K562 (cell line): ENCODE measurements around the gene SCN5A. TPM values are rescaled to one million over a fixed set of nuclear protein-coding genes. Genes with fewer than 3 reads are reported as not detected.

Experiments
- BDP1 ChIP-seq: IDR thresholded peaks from 3 replicates; pipeline ENCODE4 v1.6.1; 2011; ENCODE audit not compliant: insufficient read length, insufficient read depth
- BRD9 ChIP-seq: fragments of 450-650 bp; IDR thresholded peaks from 2 replicates; pipeline ENCODE4 v1.6.1; 2018; ENCODE audit warnings: low read depth; ENCODE audit not compliant: partially characterized antibody
- C11orf30 ChIP-seq: fragments of 450-650 bp; IDR thresholded peaks from 2 replicates; pipeline ENCODE4 v1.6.1; 2016; ENCODE audit warnings: low read depth, mild to moderate bottlenecking
- CXXC5 ChIP-seq: fragments of 250-450 bp; sonication (Bioruptor Pico); IDR thresholded peaks from 2 replicates; pipeline ENCODE4 v1.8.0; 2022; ENCODE audit warnings: inconsistent platforms, mild to moderate bottlenecking, moderate library complexity
- GMEB1 ChIP-seq: fragments of 250-450 bp; sonication (Bioruptor Pico); IDR thresholded peaks from 2 replicates; pipeline ENCODE4 v1.4.0; 2020; ENCODE audit warnings: mild to moderate bottlenecking
- KLF13 ChIP-seq: fragments of 450-650 bp; IDR thresholded peaks from 2 replicates; pipeline ENCODE4 v1.6.1; 2016; ENCODE audit warnings: missing genetic modification characterization, low read depth, mild to moderate bottlenecking, missing compliant biosample characterization, moderate library complexity, borderline replicate concordance
- MTA2 ChIP-seq: fragments of 450-650 bp; IDR thresholded peaks from 2 replicates; pipeline ENCODE4 v1.6.1; 2016; ENCODE audit warnings: low read depth
- NCOA1 ChIP-seq: fragments of 450-650 bp; IDR thresholded peaks from 2 replicates; pipeline ENCODE4 v1.6.1; 2016; ENCODE audit warnings: low read depth
- PCBP1 ChIP-seq: fragments of 200-400 bp; formaldehyde crosslinking; IDR thresholded peaks from 2 replicates; pipeline ENCODE4 v1.6.1; 2018; ENCODE audit warnings: mild to moderate bottlenecking, low read depth, low read length; ENCODE audit not compliant: poor library complexity, severe bottlenecking
- PRPF4 ChIP-seq: fragments of 200-400 bp; formaldehyde crosslinking; IDR thresholded peaks from one replicate; pipeline ENCODE4 v1.6.1; 2017; ENCODE audit warnings: low read length, low read depth, mild to moderate bottlenecking; ENCODE audit not compliant: insufficient read depth, poor library complexity, severe bottlenecking
- RBM15 ChIP-seq: fragments of 200-400 bp; formaldehyde crosslinking; IDR thresholded peaks from 2 replicates; pipeline ENCODE4 v1.6.1; 2018; ENCODE audit warnings: mild to moderate bottlenecking, low read length, moderate library complexity; ENCODE audit not compliant: insufficient read depth
- RBM39 ChIP-seq: fragments of 200-400 bp; formaldehyde crosslinking; optimal IDR thresholded peaks from 2 replicates; pipeline ENCODE3; 2018; ENCODE audit warnings: low read depth, low read length
- SIX5 ChIP-seq, 2 experiments: IDR thresholded peaks; 2 replicates each; pipeline ENCODE4 v1.6.1; 2011; ENCODE audit warnings: low read length in 2 of 2, borderline replicate concordance in 1 of 2, low read depth in 1 of 2, mild to moderate bottlenecking in 1 of 2, moderate library complexity in 1 of 2; ENCODE audit not compliant: insufficient read depth in 1 of 2
- SMC3 ChIP-seq: conservative IDR thresholded peaks from 2 replicates; pipeline ENCODE4 v1.6.1; 2011; ENCODE audit warnings: low read depth, low read length, improper control_type of control experiment; ENCODE audit not compliant: insufficient read depth
- STAT5A ChIP-seq: IDR thresholded peaks from 2 replicates; pipeline ENCODE4 v1.6.1; 2012; ENCODE audit warnings: low read length, inconsistent platforms, borderline replicate concordance
- TAF1 ChIP-seq: IDR thresholded peaks from 2 replicates; pipeline ENCODE4 v1.6.1; 2011; ENCODE audit warnings: mild to moderate bottlenecking, low read length, moderate library complexity; ENCODE audit not compliant: insufficient read depth, control insufficient read depth, severe bottlenecking; ENCODE audit errors: extremely low read depth
- TEAD4 ChIP-seq, 2 experiments: sonication (generic) in 1 of 2; formaldehyde crosslinking in 1 of 2; IDR thresholded peaks; 2 replicates each; pipeline versions ENCODE4 v1.6.1 to v1.8.0; 2012 to 2022; ENCODE audit warnings: borderline replicate concordance in 1 of 2, inconsistent platforms in 1 of 2, low read length in 1 of 2, mild to moderate bottlenecking in 1 of 2, missing genetic modification reagents in 1 of 2
- ZBTB2 ChIP-seq: fragments of 450-650 bp; IDR thresholded peaks from 2 replicates; pipeline ENCODE4 v1.6.1; 2016; ENCODE audit warnings: antibody characterized with exemption
- ZFP36 ChIP-seq: fragments of 150-350 bp; IDR thresholded peaks from 2 replicates; pipeline ENCODE4 v1.6.1; 2018; ENCODE audit warnings: low read length, low read depth; ENCODE audit not compliant: partially characterized antibody
- ZNF695 ChIP-seq: fragments of 450-650 bp; formaldehyde crosslinking; IDR thresholded peaks from 2 replicates; pipeline ENCODE4 v1.4.0; 2020; ENCODE audit warnings: mild to moderate bottlenecking, moderate library complexity
- polyA plus RNA-seq, 8 experiments: library from polyadenylated mRNA; depleted of rRNA in 4 of 8; stranded (reverse) in 5 of 8; unstranded in 3 of 8; fragments of >200 nt; fragmentation: Nextera tagmentation in 2 of 8; fragmentation: Illumina TruSeq in 1 of 8; extraction: Ambion mirVana in 2 of 8; extraction: Trizol in 1 of 8; gene quantifications; 2 replicates each; pipeline versions ENCODE4 v1.2.1 to v1.2.3, GENCODE V29; 2011 to 2014; ENCODE audit warnings: inconsistent platforms in 1 of 8, missing spikeins in 1 of 8
- total RNA-seq, 7 experiments: library from RNA; depleted of rRNA in 6 of 7; stranded (reverse); fragments of >200 nt in 6 of 7; fragmentation: Illumina TruSeq in 2 of 7; extraction: Trizol in 2 of 7; gene quantifications; 2 replicates each; pipeline versions ENCODE4 v1.2.1 to v1.2.3, GENCODE V29; 2011 to 2021; ENCODE audit warnings: low replicate concordance in 1 of 7
- TF ChIP-seq, protein P1 (sequence below): fragments of 450-650 bp; IDR thresholded peaks from 2 replicates; pipeline ENCODE4 v1.6.1; 2016
- TF ChIP-seq, protein P2 (sequence below): fragments of 200-800 bp; sonication (Bioruptor generic); IDR thresholded peaks from 2 replicates; pipeline ENCODE4 v1.6.1; 2017; ENCODE audit warnings: missing genetic modification characterization, missing compliant biosample characterization

The SCN5A gene
- total and polyA plus RNA-seq, 9 of the 15 experiments (the other 6 are each of a cell fraction or from before 2014, with no cell fraction given), result 0.07 to 1.4 (median 0.21) TPM; not detected in 2

DNA sequence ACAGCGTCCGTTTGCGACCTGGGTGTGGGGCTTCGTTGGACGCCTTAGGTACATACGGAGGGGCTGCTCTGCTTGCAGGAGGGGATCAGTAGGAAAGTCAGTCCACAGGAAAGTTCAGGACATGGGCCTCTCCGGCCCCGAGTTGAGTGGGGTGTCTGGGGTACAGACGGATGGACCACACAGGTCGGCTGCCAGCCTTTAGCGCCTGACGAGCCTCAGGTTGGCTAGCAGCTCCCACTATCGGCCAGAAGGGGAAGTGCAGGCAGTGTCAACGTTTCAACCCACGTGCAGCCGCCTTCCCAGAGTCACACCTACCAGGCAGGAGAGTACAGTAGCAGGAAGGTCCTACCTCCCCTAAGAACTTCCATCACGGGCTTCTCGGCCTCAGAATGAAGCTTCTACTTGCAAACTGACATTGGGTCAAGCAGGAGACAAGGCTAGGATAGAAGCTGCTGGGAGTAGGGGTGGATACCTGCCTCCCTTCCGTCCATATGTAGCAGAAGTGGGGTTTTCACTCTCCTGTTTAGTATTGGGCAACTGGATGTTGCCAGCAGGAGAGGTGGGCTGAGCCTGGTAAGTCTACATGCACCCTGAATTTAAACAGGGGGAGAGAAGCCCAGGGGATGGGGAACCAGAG, 1.8 kb upstream of the SCN5A start (continued):
- TF ChIP-seq ZBTB2 (no peak), STAT5A (no peak), SMC3 (peak; percentile 73), RBM15 (no peak), BRD9 (no peak), SIX5 (IDR thresholded peaks at IDR 0.05; ENCODE audit: borderline replicate concordance in 1 of 2, insufficient read depth in 1 of 2, low read depth in 1 of 2, low read length in 2 of 2) (no peak), BDP1 (no peak), ZNF695 (CRISPR knock-in tag) (no peak), GMEB1 (no peak), KLF13 (tag) (0 out of 2 replicates have a peak, but pooled peaks have one; percentile 31), PRPF4 (no peak), NCOA1 (no peak), TEAD4 (IDR thresholded peaks at IDR 0.05; ENCODE audit: low read length) (peak; percentile 27; the same call in 1 of the 2 replicates), TEAD4 (CRISPR knock-in tag; IDR thresholded peaks at IDR 0.05; ENCODE audit: borderline replicate concordance) (no peak), ZFP36 (no peak), C11orf30 (no peak), TAF1 (no peak), PCBP1 (no peak), MTA2 (no peak), RBM39 (no peak), CXXC5 (CRISPR knock-in tag) (0 out of 2 replicates have a peak, but pooled peaks have one; percentile 10)
- TF ChIP-seq, protein P1, sequence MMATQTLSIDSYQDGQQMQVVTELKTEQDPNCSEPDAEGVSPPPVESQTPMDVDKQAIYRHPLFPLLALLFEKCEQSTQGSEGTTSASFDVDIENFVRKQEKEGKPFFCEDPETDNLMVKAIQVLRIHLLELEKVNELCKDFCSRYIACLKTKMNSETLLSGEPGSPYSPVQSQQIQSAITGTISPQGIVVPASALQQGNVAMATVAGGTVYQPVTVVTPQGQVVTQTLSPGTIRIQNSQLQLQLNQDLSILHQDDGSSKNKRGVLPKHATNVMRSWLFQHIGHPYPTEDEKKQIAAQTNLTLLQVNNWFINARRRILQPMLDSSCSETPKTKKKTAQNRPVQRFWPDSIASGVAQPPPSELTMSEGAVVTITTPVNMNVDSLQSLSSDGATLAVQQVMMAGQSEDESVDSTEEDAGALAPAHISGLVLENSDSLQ, result no peak
- TF ChIP-seq, protein P2, sequence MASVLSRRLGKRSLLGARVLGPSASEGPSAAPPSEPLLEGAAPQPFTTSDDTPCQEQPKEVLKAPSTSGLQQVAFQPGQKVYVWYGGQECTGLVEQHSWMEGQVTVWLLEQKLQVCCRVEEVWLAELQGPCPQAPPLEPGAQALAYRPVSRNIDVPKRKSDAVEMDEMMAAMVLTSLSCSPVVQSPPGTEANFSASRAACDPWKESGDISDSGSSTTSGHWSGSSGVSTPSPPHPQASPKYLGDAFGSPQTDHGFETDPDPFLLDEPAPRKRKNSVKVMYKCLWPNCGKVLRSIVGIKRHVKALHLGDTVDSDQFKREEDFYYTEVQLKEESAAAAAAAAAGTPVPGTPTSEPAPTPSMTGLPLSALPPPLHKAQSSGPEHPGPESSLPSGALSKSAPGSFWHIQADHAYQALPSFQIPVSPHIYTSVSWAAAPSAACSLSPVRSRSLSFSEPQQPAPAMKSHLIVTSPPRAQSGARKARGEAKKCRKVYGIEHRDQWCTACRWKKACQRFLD (CRISPR knock-in tag), result no peak
